Nephron progenitor cell (in vitro differentiated cells): ENCODE results near the gene TBC1D2.

Experiments
- DNase-seq: peaks from one replicate; pipeline ENCODE4 v3.0.0; 2021
- H3K27ac Mint-ChIP-seq: 2 replicates; pipeline ENCODE4 v1.8.0; 2021; ENCODE audit warnings: mild to moderate bottlenecking, moderate library complexity, mixed read lengths
- H3K27me3 Mint-ChIP-seq: 2 replicates; pipeline ENCODE4 v1.8.0; 2021; ENCODE audit warnings: mild to moderate bottlenecking, low read depth, mixed read lengths; ENCODE audit not compliant: poor library complexity
- H3K36me3 Mint-ChIP-seq: 2 replicates; pipeline ENCODE4 v1.8.0; 2021; ENCODE audit warnings: low read depth, mixed read lengths
- H3K4me1 Mint-ChIP-seq: 2 replicates; pipeline ENCODE4 v1.8.0; 2021; ENCODE audit warnings: mixed read lengths
- H3K4me3 Mint-ChIP-seq: 2 replicates; pipeline ENCODE4 v1.8.0; 2021; ENCODE audit warnings: mild to moderate bottlenecking, moderate library complexity, mixed read lengths
- H3K9me3 Mint-ChIP-seq: 2 replicates; pipeline ENCODE4 v1.8.0; 2021; ENCODE audit warnings: mild to moderate bottlenecking, moderate library complexity, mixed read lengths
- CTCF ChIP-seq: fragments of 200-600 bp; sonication (generic); IDR thresholded peaks from 2 replicates; pipeline ENCODE4 v1.5.0; 2021; ENCODE audit warnings: antibody characterized with exemption

TBC1D2 gene

GRCh38 chr9:98248737-98249474 lies 6.5 kb downstream of the TBC1D2 start:
- Mint-ChIP-seq H3K36me3 (no peaks in the 10 kb centered on the region), H3K4me1 (peaks cover 56% of the 10 kb centered on the region), H3K4me3 (no peak overlapping the region), H3K27ac (peak overlapping the region; percentile 91), H3K27me3 (peaks cover 22% of the 10 kb centered on the region), H3K9me3 (no peaks in the 10 kb centered on the region)
- TF ChIP-seq CTCF: no peak
- DNase-seq: peak; percentile 15

DNA sequence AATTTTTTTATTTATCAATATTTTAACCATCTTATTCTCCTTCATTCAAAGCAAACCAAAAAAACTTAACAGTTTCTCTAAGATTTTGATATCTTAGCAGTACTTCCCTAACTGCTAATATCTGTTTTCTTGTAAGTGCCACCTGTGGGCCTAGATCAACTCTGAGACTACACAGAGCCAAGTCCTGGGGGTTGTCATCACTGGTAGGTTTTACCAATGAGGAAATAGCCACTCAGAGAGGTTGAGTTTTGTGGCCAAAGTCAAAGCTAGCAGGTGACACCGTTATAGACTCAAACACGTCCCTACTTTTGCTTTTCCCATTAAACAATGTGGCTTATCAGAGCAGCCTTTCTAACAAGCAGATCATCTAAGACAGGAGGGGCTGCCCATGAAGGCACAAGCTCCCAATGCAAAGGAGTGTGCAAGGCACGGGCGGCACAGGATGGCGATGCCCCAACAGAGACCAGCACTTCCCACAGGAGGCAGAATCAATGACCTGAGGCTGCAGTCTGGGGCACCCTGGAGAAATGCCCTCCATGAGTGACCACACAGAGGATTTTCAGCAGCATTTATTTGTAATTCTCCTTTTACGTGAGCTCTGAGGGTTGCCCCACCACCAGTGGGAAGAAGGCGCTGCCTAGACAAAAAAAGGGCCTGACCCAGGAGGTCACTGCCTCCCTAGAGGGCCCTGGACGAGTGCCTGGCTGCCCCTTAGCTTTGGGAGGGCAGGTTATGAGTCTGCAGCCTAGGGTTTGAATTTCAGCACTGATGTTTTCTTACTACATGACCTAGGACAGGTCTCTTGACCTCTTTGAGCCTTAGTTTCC lies 7.4 kb downstream of the TBC1D2 start:
- Mint-ChIP-seq H3K4me3 (peak overlapping the region; percentile 3), H3K27me3 (peaks cover 14% of the 10 kb centered on the region), H3K4me1 (peaks cover 60% of the 10 kb centered on the region), H3K36me3 (no peaks in the 10 kb centered on the region), H3K9me3 (no peaks in the 10 kb centered on the region), H3K27ac (peak overlapping the region; percentile 91)
- DNase-seq: peak; percentile 35
- TF ChIP-seq CTCF: no peak

DNA sequence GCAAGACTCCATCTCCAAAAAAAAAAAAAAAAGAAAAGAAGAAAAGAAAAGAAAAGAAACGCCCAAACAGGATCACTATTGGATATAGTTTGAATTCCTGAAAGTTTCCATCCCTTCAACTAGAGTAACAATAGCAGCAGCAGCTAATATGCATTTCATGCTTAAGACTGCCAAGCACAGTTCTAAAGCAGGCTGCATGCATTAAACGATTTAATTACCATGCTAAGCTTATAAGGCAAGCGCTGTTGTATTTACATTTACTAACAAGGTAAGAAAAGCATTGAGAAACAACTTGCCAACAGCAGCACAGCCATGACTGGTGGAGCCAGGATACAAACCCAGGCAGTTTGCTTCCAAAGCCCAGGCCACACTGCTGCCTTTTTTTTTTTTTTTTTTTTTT lies 13.0 kb downstream of the TBC1D2 start:
- H3K27me3 Mint-ChIP-seq: peaks cover 7% of the 10 kb centered on the region
- no peaks in the 10 kb centered on the region for H3K36me3 Mint-ChIP-seq
- H3K4me1 Mint-ChIP-seq: peaks cover 30% of the 10 kb centered on the region
- H3K9me3 Mint-ChIP-seq: no peaks in the 10 kb centered on the region
- H3K27ac Mint-ChIP-seq: no peak overlapping the region
- no peak for TF ChIP-seq CTCF
- no peak for DNase-seq
- H3K4me3 Mint-ChIP-seq: no peak overlapping the region

- TF ChIP-seq CTCF: no peak
- Mint-ChIP-seq H3K27ac (no peak overlapping the region), H3K4me3 (no peak overlapping the region), H3K4me1 (peaks cover 26% of the 10 kb centered on the region), H3K27me3 (peaks cover 7% of the 10 kb centered on the region), H3K9me3 (no peaks in the 10 kb centered on the region), H3K36me3 (no peaks in the 10 kb centered on the region)
- no peak for DNase-seq
Observed at GRCh38 chr9:98241357-98242300, 13.8 kb downstream of the TBC1D2 start.

GRCh38 chr9:98240475-98240874 lies 15.0 kb downstream of the TBC1D2 start:
- H3K4me1 Mint-ChIP-seq: peaks cover 16% of the 10 kb centered on the region
- no peaks in the 10 kb centered on the region for H3K36me3 Mint-ChIP-seq
- H3K27me3 Mint-ChIP-seq: peaks cover 7% of the 10 kb centered on the region
- DNase-seq: no peak
- no peak overlapping the region for H3K27ac Mint-ChIP-seq
- TF ChIP-seq CTCF: no peak
- no peak overlapping the region for H3K4me3 Mint-ChIP-seq
- no peaks in the 10 kb centered on the region for H3K9me3 Mint-ChIP-seq
